Activated B cell treated with CpG ODN at 0.5 μM for 24 hours (primary cell): ENCODE measurements around the gene UXT. TPM values are rescaled to one million over a fixed set of nuclear protein-coding genes. Genes with fewer than 3 reads are reported as not detected.

Experiments
- ATAC-seq: fragments of 200-7000 bp; cut with Tn5 transposase; one replicate; pipeline ENCODE4 v1.10.0; 2021; ENCODE audit warnings: low read depth, mild to moderate bottlenecking, moderate library complexity
- CTCF ChIA-PET: fragments of 350-600 bp; sonication (Branson Sonifier 250); formaldehyde crosslinking; loops from one replicate; lab custom pipeline; 2021; ENCODE audit warnings: antibody characterized with exemption; lab: Charles Lee
- POLR2A ChIA-PET: fragments of 350-600 bp; sonication (Branson Sonifier 250); formaldehyde crosslinking; loops from one replicate; lab custom pipeline; 2021; ENCODE audit warnings: antibody characterized with exemption; lab: Charles Lee
- DNase-seq: peaks from one replicate; pipeline ENCODE4 v3.0.0; 2022
- H3K27ac Mint-ChIP-seq: one replicate; pipeline ENCODE4 v1.8.0; 2020; ENCODE audit warnings: mixed read lengths
- H3K27me3 Mint-ChIP-seq: one replicate; pipeline ENCODE4 v1.8.0; 2021; ENCODE audit warnings: mixed read lengths
- H3K36me3 Mint-ChIP-seq: one replicate; pipeline ENCODE4 v1.8.0; 2021; ENCODE audit warnings: low read depth, mixed read lengths
- H3K4me1 Mint-ChIP-seq: one replicate; pipeline ENCODE4 v1.8.0; 2021; ENCODE audit warnings: mixed read lengths
- H3K4me3 Mint-ChIP-seq: one replicate; pipeline ENCODE4 v1.8.0; 2020; ENCODE audit warnings: mild to moderate bottlenecking, mixed read lengths
- H3K9me3 Mint-ChIP-seq: one replicate; pipeline ENCODE4 v1.8.0; 2020; ENCODE audit warnings: mixed read lengths
- intact Hi-C: fragments of 100-400 bp; cut with micrococcal nuclease; formaldehyde crosslinking; loops from one replicate; pipeline ENCODE4 v1.15.1; 2024
- total RNA-seq: library from RNA; stranded (reverse); gene quantifications from 2 replicates; pipeline ENCODE4 v1.2.3, GENCODE V29; 2022
- TF ChIP-seq, protein P1 (sequence below): fragments of 200-600 bp; IDR thresholded peaks from one replicate; pipeline ENCODE4 v1.8.0; 2022; ENCODE audit warnings: antibody characterized with exemption, mild to moderate bottlenecking

The UXT gene
- total RNA-seq, 1 donor from 2014 or later = 184 TPM

DNA sequence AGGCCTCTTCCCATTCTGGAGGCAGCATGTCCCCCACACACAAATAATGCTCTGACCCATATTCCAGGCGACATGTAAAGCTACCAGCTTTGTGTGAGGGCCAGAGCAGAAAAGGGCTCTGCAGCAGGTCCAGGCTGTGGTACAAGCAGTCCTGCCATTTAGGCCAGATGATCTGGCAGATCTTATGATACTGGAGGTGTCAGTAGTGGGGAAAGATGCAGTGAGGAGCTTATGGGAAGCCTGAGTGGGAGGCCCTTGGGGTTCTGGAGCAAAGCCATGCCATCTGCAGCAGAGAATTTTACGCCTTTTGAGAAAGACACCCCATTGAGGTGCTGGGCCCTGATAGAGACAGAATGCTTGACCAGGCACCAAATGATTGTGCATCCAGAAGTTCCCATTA lies 47.1 kb downstream of the UXT start:
- ChIA-PET POLR2A (no interaction called here), CTCF (no interaction called here)
- Mint-ChIP-seq H3K27me3 (peaks cover 8% of the 10 kb centered on the region), H3K36me3 (no peaks in the 10 kb centered on the region), H3K4me1 (no peaks in the 10 kb centered on the region), H3K4me3 (no peak overlapping the region), H3K9me3 (no peaks in the 10 kb centered on the region), H3K27ac (no peak overlapping the region)
- DNase-seq (no peak), ATAC-seq (no peak)
- intact Hi-C loops = no loop called here
- TF ChIP-seq, protein P1, sequence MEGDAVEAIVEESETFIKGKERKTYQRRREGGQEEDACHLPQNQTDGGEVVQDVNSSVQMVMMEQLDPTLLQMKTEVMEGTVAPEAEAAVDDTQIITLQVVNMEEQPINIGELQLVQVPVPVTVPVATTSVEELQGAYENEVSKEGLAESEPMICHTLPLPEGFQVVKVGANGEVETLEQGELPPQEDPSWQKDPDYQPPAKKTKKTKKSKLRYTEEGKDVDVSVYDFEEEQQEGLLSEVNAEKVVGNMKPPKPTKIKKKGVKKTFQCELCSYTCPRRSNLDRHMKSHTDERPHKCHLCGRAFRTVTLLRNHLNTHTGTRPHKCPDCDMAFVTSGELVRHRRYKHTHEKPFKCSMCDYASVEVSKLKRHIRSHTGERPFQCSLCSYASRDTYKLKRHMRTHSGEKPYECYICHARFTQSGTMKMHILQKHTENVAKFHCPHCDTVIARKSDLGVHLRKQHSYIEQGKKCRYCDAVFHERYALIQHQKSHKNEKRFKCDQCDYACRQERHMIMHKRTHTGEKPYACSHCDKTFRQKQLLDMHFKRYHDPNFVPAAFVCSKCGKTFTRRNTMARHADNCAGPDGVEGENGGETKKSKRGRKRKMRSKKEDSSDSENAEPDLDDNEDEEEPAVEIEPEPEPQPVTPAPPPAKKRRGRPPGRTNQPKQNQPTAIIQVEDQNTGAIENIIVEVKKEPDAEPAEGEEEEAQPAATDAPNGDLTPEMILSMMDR = no peak

DNA sequence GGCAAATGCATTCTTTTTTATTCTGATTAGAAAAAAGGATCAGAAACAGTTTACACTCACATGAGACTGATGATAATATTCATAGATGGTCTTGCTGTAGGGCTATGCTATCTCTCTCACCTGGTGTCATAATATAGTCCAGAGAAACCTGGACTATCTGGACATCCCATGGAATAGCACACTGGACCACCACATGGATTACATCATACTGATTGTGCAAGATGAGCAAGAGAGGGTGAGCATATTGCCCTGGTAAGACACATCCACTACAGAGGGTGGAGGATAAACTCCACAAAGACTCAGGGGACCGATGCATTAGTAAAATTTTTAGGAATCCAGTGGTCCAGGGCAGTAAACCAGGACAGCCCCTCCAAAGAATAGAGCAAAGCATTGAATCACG lies 47.5 kb downstream of the UXT start:
- intact Hi-C loops = no loop called here
- ATAC-seq = no peak
- H3K27me3 Mint-ChIP-seq = peaks cover 5% of the 10 kb centered on the region

DNA sequence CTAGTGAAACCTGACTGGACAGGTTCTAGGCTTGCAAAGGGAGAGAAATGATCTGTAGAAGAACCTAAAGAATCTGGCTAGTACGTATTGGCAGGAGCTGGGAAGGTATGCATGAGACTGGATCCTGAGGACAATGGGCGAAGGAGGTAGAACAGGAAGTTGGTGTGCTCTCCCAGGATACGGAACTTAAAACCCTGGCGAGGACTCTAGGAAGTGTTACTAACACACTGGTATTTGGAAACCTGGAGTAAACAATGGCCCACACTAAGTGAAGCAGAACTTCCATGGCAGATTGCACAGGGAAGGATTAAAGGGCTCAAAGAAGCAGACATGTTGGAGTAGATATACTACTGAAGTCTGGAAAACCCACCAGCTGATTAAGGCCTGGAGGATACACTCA lies 48.5 kb downstream of the UXT start:
- Mint-ChIP-seq H3K27ac (no peak overlapping the region), H3K36me3 (no peaks in the 10 kb centered on the region), H3K4me1 (no peaks in the 10 kb centered on the region), H3K4me3 (no peak overlapping the region), H3K27me3 (no peaks in the 10 kb centered on the region), H3K9me3 (no peaks in the 10 kb centered on the region)
- intact Hi-C loops = no loop called here
- ATAC-seq = no peak
- DNase-seq = no peak
- TF ChIP-seq, protein P1 = no peak
- ChIA-PET POLR2A (no interaction called here), CTCF (no interaction called here)

More for the DNA sequence above, 47.5 kb downstream of the UXT start:
- TF ChIP-seq, protein P1 = no peak
- DNase-seq = no peak
- no peaks in the 10 kb centered on the region for H3K36me3 Mint-ChIP-seq
- CTCF ChIA-PET = no interaction called here
- no peaks in the 10 kb centered on the region for H3K4me1 Mint-ChIP-seq
- POLR2A ChIA-PET = no interaction called here
- no peak overlapping the region for H3K27ac Mint-ChIP-seq
- no peak overlapping the region for H3K4me3 Mint-ChIP-seq
- no peaks in the 10 kb centered on the region for H3K9me3 Mint-ChIP-seq

DNA sequence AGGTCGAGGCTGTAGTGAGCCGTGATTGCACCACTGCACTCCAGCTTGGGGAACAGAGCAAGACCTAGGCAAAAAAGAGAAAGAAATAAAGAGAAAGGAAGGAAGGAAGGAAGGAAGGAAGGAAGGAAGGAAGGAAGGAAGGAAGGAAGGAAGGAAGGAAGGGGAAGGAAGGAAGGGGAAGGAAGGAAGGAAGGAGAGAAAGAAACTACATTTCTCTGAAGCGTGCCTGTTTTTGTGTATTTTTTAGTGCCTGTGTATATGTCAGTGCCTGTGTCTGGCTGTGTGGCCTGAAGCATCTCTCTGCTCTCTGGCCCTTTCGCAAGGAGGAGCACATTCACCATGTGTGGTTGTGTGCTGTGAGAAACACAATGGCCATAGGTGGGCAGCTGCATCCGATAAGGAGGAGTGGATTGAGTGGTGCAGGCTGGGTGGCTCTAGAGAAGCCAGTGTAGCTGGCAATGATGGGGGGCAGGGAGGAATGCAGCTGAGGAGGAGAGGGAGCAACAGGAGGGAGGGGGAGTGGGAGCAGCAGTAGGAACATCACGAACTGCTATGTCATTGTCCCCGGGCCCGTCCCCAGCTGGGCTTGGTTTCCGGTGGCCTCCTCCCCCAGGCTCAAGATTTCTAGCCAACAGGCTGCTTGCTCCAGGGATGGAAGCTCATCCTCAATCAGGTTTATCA lies 50.7 kb downstream of the UXT start:
- no peak overlapping the region for H3K27ac Mint-ChIP-seq
- ATAC-seq = no peak
- H3K9me3 Mint-ChIP-seq = no peaks in the 10 kb centered on the region
- H3K27me3 Mint-ChIP-seq = no peaks in the 10 kb centered on the region
- TF ChIP-seq, protein P1 = no peak
- no peak for DNase-seq
- H3K4me3 Mint-ChIP-seq = no peak overlapping the region
- POLR2A ChIA-PET = interaction anchor here (0.6 kb wide), 1 partner anchor 165 kb away, joined by 4 read pairs; no protein-coding TSS in a partner anchor
- H3K36me3 Mint-ChIP-seq = no peaks in the 10 kb centered on the region
- CTCF ChIA-PET = no interaction called here
- intact Hi-C loops = no loop called here
- no peaks in the 10 kb centered on the region for H3K4me1 Mint-ChIP-seq

DNA sequence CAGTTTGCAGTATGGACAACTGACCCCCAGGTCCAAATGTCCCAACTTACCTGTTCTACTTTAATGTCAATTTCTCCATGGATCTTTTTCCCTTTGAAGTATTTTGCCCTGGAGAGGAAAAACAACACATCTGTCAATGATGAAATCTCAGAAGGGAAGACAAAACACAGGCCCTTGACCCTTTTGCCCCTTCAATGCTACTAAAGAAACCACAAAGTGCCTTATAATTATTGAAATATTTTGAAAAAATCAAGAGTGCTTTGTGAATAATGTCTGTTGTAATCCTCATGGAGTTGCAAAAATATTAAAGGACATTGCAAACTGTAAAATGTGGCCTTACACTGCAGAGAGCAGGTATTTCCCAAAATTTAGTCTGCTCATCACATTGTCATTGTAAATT lies 51.9 kb downstream of the UXT start:
- ChIA-PET POLR2A (no interaction called here), CTCF (no interaction called here)
- DNase-seq (no peak), ATAC-seq (no peak)
- H3K27ac Mint-ChIP-seq = no peak overlapping the region
- intact Hi-C loops = no loop called here
- TF ChIP-seq, protein P1 = no peak
- H3K4me1 Mint-ChIP-seq = no peaks in the 10 kb centered on the region
- no peaks in the 10 kb centered on the region for H3K27me3 Mint-ChIP-seq
- no peak overlapping the region for H3K4me3 Mint-ChIP-seq
- H3K36me3 Mint-ChIP-seq = no peaks in the 10 kb centered on the region
- no peaks in the 10 kb centered on the region for H3K9me3 Mint-ChIP-seq
